GM19351 (cell line): ENCODE results near the gene MUC5B.
"Not testable (repeated sequence)": the region's sequence is repeated elsewhere in the genome, so short reads cannot be mapped to it uniquely, and the experiment has no call there.

Experiments
- ATAC-seq: cut with Tn5 transposase; IDR thresholded peaks from one replicate; pipeline ENCODE4 v1.9.1; 2021; ENCODE audit warnings: mild to moderate bottlenecking, moderate library complexity; ENCODE audit not compliant: unreplicated experiment

The MUC5B gene

DNA sequence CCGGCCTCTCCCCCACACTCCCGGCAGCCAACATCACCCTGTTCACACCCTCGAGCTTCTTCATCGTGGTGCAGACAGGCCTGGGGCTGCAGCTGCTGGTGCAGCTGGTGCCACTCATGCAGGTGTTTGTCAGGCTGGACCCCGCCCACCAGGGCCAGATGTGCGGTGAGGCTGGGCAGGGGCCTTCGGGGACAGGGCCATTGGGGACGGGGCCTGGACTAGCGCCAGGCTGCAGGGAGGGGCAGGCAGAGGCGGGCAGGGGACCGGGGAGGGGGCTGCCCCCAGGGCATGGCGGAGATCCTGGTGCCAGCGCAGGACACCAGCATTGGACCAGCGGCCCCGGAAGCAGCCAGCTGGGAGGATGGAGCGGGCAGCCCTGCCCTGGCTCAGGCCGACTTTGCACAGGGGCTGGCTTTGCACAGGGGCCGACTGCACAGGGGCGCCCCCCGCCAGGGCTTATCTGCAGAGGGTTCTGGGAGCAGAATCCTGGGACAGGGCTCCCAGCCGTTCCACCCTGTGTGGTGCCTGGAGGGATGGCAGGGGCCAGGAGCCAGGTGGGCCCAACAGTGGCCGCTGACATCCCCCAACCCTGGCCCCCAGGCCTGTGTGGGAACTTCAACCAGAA is 8.6 kb downstream of the MUC5B start:
- no peak for ATAC-seq

DNA sequence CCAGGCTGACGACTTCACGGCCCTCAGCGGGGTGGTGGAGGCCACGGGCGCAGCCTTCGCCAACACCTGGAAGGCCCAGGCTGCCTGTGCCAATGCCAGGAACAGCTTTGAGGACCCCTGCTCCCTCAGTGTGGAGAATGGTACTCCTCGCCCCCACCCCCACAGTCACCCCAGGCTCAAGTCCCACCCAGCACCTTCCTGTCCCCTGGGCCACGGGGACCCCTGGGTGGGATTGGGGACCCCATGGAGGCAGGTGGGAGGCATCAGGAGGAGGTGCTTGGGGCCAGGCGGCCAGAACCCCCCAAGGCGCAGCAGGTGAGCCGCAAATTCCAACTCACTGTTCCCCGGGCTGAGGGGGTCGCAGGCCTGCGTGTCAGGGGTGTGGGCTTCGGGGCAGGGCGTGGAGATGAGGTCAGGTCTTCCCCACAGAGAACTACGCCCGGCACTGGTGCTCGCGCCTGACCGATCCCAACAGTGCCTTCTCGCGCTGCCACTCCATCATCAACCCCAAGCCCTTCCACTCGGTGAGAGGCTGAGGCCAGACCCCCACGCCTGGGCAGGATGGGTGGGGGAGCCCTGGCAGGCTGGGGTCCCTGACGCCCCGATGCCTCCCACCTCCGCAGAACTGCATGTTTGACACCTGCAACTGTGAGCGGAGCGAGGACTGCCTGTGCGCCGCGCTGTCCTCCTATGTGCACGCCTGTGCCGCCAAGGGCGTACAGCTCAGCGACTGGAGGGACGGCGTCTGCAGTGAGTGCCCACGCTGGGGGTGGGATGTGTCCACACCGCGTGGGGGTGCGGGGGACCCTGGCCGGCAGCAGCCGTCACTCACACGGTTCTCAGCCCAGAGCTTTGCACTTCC is 9.4 kb downstream of the MUC5B start:
- no peak for ATAC-seq

GRCh38 chr11:1232883-1233321 is 10.0 kb downstream of the MUC5B start:
- ATAC-seq = no peak

DNA sequence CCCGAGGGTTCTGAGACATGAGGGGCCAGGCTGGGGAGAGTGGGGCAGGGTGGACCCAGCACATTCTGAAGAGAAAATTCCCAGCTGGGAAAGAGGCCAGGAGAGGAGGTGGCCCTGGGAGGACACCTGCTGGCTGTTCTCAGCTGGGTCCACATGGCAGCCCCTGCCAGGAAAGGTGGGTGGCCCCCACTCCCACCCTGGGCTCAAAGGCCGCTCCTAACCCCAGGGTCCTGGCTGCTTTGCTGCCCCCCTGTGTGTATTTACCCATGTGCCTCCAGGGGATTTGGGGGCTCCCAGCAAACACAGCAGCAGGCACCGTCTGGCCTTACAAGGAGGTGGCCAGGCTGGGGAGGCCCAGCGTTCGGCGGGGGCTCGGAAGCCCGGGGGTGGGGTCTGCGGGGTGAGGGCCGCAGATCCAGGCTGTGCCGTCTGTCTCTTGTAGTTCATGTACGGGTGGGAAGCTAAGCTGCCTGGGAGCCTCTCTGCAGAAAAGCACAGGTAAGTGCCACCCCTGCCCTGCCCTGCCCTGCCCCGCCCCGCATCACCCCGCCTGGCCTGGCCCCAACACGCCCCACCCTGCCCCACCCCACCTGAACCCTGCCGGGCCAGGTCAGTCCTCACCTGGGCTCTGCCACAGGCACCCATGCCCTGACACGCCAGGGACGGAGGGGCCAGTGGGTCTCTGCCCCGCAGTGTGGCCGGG is 10.6 kb downstream of the MUC5B start:
- no peak for ATAC-seq

DNA sequence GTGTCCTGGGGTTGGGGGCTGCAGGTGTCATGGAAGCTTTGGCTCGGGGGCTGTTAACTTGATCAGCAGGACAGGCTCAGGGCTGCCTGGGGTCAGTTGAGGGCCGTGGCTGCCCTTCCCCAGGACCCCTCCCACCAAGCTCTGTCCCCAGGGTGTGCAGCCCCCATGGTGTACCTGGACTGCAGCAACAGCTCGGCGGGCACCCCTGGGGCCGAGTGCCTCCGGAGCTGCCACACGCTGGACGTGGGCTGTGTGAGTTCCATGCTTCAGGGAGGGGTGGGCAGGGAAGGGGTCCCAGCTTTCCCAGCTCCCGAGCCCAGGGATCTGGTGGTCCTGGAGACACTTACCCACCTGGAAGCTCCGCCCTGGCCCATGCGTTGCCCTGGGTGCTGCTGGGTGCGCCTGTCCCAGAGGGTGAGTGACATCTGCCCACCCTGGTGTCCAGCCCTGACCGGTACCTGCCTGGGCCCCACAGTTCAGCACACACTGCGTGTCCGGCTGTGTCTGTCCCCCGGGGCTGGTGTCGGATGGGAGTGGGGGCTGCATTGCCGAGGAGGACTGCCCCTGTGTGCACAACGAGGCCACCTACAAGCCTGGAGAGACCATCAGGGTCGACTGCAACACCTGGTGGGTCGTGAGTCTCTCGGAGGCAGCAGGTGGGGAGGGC is 11.3 kb downstream of the MUC5B start:
- ATAC-seq = no peak

DNA sequence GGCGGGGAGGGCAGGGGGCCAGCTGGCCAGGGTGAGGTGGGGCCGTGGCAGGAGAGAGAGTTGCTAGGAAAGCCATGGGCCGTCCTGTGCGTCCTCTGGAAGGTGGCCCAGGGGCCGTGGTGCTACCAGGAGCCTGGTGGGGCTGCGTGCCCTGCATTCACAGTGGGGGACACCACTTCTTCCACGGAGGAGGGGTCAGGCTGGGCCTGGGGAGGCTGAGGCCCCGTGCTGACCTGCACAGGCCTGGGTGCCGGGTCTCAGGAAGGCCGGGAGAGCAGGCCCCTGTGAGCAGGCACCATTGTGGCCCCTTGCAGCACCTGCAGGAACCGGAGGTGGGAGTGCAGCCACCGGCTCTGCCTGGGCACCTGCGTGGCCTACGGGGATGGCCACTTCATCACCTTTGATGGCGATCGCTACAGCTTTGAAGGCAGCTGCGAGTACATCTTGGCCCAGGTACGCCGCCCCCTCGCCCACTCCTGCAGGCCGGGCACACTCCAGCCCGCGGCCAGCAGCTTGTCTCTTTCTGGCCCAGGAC is 12.0 kb downstream of the MUC5B start:
- ATAC-seq = no peak

GRCh38 chr11:1235306-1235900 is 12.5 kb downstream of the MUC5B start:
- no peak for ATAC-seq

DNA sequence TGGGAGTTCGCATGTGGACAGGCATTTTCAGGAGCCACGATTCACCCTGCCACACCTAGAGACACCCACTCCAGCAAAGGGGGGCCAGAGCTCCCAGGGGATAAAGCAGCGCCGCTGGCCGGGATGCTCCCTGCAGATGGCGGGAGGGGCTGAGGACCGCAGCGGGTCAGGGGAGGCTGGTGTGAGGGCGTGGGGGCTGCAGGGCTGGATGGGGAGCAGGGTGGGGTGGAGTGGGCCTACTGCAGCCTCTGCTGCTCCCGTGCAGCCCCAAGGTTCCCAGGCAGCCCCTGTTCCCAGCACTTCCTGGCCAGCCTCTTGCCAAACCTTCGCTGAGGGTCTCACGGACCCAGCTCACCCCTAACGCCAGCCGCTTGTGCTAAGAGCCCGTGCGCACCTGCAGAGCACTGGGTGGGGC is 13.0 kb downstream of the MUC5B start:
- ATAC-seq = no peak

DNA sequence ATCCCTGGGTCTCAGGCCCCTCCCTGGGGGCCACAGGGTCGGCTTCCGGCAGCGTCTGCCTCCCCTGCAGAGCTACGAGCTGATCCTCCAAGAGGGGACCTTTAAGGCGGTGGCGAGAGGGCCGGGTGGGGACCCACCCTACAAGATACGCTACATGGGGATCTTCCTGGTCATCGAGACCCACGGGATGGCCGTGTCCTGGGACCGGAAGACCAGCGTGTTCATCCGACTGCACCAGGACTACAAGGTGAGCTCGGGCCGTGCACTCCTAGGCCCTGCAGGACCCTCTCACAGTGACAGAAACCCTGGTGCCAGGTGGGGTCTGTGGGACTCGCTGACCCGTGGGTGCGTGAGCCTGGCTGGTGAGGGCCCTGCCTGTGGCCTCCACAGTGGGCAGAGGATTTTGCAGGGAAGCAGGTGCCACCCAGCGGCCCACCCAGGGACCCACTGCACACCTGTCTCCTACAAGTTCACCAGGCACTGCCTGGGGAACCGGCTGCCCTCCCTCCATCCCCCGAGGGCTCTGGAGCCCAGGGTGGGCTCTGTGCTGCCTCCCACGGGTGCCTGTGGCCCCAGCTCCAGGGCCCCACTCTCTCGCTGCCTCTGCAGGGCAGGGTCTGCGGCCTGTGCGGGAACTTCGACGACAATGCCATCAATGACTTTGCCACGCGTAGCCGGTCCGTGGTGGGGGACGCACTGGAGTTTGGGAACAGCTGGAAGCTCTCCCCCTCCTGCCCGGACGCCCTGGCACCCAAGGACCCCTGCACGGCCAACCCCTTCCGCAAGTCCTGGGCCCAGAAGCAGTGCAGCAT is 13.7 kb downstream of the MUC5B start:
- ATAC-seq = no peak

- ATAC-seq = no peak
Measured at GRCh38 chr11:1237128-1237580, 14.3 kb downstream of the MUC5B start.

DNA sequence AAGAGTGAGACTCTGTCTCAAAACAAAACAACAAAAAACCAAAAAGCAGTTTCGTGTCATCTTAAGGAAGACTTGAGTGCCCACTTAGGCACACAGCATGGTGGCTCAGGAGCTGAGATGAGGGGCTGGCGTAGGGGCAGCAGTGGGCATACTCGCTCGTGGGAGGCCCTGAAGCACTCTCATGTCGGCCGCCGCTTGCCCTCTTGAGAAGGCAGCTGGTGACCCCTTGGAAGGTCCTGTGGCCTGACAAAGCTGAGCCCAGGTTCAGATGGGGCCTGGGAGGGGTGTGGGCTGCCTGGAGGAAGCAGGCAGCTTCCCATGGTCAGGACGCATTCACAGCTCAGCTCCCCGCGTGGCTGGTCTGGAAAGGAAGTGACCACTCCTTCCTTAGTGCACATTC is 15.0 kb downstream of the MUC5B start:
- no peak for ATAC-seq

DNA sequence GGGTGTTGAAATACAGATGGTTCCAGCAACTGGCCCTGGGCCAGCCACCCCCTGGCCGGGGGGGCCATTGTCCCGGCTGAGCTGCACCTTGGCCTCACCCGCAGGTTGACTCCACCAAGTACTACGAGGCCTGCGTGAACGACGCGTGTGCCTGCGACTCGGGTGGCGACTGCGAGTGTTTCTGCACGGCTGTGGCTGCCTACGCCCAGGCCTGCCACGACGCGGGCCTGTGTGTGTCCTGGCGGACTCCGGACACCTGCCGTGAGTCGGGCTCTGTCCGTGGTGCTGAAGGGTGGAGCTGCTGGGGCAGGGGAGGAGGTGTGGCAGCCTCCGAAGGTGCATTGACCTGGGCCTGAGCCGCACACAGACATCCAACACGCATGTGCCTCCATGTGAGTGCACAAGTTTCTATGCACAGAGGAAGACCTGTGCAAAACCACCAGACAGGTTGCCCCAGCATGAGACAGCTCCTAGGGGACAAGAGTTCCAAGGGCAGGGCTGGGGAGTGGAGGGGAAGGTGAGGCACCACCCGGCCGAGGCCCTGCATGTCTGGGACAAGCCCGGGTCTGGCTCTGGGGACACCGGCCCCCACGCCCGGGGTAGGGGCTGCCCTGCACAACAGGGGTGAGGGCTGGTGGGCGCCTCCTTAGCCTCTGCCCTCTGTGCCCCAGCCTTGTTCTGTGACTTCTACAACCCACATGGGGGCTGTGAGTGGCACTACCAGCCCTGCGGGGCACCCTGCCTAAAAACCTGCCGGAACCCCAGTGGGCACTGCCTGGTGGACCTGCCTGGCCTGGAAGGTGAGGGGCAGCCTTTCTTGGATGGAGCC is 16.1 kb downstream of the MUC5B start:
- no peak for ATAC-seq

DNA sequence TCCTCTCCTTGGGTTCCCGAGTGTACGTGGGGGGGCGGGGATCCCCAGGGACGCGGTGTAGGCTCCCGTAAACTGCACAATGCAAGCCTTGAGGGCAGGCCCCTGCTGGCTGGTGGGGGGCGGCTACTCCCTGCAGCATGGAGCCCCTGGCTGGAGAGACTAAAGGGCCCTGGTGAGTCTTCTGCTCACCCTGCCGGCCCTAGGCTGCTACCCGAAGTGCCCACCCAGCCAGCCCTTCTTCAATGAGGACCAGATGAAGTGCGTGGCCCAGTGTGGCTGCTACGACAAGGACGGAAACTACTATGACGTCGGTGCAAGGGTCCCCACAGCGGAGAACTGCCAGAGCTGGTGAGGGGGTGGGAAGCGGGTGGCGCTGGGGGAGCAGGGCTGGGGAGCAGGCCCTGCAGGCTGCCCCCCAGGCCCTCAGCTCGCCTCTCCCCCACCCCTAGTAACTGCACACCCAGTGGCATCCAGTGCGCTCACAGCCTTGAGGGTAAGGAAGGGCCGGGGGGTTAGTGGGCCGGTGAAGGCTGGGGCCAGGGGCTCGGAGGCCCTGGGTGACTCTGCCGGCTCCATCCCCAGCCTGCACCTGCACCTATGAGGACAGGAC is 16.8 kb downstream of the MUC5B start:
- ATAC-seq = no peak

DNA sequence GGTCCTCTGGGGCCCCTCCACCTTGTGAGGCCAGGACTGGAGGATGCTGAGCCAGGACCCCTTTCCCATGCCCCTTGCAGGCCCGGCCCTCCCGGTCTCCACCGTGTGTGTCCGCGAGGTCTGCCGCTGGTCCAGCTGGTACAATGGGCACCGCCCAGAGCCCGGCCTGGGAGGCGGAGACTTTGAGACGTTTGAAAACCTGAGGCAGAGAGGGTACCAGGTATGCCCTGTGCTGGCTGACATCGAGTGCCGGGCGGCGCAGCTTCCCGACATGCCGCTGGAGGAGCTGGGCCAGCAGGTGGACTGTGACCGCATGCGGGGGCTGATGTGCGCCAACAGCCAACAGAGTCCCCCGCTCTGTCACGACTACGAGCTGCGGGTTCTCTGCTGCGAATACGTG is 17.9 kb downstream of the MUC5B start:
- ATAC-seq = no peak

DNA sequence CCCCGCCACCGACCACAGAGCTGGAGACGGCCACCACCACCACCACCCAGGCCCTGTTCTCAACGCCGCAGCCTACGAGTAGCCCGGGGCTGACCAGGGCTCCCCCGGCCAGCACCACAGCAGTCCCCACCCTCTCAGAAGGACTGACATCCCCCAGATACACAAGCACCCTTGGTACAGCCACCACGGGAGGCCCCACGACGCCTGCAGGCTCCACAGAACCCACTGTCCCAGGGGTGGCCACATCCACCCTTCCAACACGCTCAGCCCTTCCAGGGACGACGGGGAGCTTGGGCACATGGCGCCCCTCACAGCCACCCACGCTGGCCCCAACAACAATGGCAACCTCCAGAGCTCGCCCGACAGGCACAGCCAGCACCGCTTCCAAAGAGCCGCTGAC is 18.8 kb downstream of the MUC5B start:
- no peak for ATAC-seq

DNA sequence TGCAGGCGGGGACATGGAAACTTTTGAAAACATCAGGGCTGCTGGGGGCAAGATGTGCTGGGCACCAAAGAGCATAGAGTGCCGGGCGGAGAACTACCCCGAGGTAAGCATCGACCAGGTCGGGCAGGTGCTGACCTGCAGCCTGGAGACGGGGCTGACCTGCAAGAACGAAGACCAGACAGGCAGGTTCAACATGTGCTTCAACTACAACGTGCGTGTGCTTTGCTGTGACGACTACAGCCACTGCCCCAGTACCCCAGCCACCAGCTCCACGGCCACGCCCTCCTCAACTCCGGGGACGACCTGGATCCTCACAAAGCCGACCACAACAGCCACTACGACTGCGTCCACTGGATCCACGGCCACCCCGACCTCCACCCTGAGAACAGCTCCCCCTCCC is 19.4 kb downstream of the MUC5B start:
- no peak for ATAC-seq

GRCh38 chr11:1242751-1243150 is 19.9 kb downstream of the MUC5B start:
- ATAC-seq = not testable (repeated sequence)

DNA sequence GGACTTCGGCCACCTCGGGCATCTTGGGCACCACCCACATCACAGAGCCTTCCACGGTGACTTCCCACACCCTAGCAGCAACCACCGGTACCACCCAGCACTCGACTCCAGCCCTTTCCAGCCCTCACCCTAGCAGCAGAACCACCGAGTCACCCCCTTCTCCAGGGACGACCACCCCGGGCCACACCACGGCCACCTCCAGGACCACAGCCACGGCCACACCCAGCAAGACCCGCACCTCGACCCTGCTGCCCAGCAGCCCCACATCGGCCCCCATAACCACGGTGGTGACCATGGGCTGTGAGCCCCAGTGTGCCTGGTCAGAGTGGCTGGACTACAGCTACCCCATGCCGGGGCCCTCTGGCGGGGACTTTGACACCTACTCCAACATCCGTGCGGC is 20.7 kb downstream of the MUC5B start:
- ATAC-seq = not testable (repeated sequence)
